ENCODE measurements around the gene GHITM.

GRCh38 chr10:84193327-84193726 lies 54.0 kb downstream of the GHITM start:
- TF ChIP-seq, protein P1, sequence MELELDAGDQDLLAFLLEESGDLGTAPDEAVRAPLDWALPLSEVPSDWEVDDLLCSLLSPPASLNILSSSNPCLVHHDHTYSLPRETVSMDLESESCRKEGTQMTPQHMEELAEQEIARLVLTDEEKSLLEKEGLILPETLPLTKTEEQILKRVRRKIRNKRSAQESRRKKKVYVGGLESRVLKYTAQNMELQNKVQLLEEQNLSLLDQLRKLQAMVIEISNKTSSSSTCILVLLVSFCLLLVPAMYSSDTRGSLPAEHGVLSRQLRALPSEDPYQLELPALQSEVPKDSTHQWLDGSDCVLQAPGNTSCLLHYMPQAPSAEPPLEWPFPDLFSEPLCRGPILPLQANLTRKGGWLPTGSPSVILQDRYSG (CRISPR knock-in tag; IDR thresholded peaks at IDR 0.05): no peak
- TF ChIP-seq ZNF605 (CRISPR knock-in tag; IDR thresholded peaks at IDR 0.05) (no peak), POGZ (CRISPR knock-in tag; IDR thresholded peaks at IDR 0.05) (no peak), SUZ12 (IDR thresholded peaks at IDR 0.05; ENCODE audit: low read depth, low read length) (no peak), NCOA1 (CRISPR knock-in tag; IDR thresholded peaks at IDR 0.05) (no peak), ZNF564 (CRISPR knock-in tag; IDR thresholded peaks at IDR 0.05) (no peak), POLR2A (IDR thresholded peaks at IDR 0.05; ENCODE audit: insufficient read depth in 1 of 2, low read depth in 2 of 2, low read length in 2 of 2) (no peak), EP300 (IDR thresholded peaks at IDR 0.05; ENCODE audit: low read depth in 2 of 2, low read length in 2 of 2) (no peak), EP300 (CRISPR knock-in tag; IDR thresholded peaks at IDR 0.05; ENCODE audit: borderline replicate concordance) (no peak), TCF12 (IDR thresholded peaks at IDR 0.05) (no peak), TCF12 (CRISPR knock-in tag; IDR thresholded peaks at IDR 0.05) (no peak), NCOR1 (IDR thresholded peaks at IDR 0.05; ENCODE audit: borderline replicate concordance, low read length) (no peak), FOXA1 (IDR thresholded peaks at IDR 0.05) (no peak), FOXA1 (CRISPR knock-in tag; IDR thresholded peaks at IDR 0.05) (no peak), FOXK2 (IDR thresholded peaks at IDR 0.05) (no peak)
- TF ChIP-seq, protein P2, sequence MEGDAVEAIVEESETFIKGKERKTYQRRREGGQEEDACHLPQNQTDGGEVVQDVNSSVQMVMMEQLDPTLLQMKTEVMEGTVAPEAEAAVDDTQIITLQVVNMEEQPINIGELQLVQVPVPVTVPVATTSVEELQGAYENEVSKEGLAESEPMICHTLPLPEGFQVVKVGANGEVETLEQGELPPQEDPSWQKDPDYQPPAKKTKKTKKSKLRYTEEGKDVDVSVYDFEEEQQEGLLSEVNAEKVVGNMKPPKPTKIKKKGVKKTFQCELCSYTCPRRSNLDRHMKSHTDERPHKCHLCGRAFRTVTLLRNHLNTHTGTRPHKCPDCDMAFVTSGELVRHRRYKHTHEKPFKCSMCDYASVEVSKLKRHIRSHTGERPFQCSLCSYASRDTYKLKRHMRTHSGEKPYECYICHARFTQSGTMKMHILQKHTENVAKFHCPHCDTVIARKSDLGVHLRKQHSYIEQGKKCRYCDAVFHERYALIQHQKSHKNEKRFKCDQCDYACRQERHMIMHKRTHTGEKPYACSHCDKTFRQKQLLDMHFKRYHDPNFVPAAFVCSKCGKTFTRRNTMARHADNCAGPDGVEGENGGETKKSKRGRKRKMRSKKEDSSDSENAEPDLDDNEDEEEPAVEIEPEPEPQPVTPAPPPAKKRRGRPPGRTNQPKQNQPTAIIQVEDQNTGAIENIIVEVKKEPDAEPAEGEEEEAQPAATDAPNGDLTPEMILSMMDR (CRISPR knock-in tag; IDR thresholded peaks at IDR 0.05): no peak

All from HepG2 (cell line).